ENCODE measurements around the gene DEXI.
"Not testable (repeated sequence)": the region's sequence is repeated elsewhere in the genome, so short reads cannot be mapped to it uniquely, and the experiment has no call there.

The DEXI gene

DNA sequence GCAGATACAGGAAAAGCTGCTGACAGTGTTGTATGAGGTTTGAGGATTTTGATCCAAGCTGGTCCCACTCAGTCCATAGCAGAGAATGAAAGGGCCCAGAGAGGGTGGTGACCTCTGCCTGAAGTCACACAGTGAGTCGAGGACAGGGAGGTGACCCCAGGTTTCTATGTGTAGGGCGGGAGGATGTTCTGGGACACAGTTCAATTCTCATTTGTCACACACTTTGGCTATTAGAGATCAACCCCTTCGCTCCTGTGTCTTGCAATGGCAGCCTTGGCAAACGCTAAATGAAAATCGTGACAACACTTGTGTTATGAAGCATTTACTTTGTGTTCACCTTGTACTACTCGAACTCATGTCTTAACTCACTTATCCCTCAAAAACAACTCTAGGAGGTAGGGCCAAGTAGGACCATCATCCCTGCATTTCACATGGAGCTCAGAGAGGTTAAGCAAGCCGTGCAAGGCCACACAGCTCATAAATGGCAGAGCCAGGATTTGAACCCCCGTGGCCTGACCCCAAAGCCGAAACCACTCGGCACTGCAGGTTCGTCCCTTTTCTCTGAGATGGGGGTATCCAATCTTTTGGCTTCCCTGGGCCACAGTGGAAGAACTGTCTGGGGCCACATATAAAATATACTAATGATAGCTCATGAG is 10.2 kb downstream of the DEXI start:
- Mint-ChIP-seq H3K4me1 (ENCODE audit: low read depth) (peaks cover 62% of the 10 kb centered on the region), H3K4me3 (no peak overlapping the region), H3K36me3 (ENCODE audit: low read depth) (peaks cover 94% of the 10 kb centered on the region), H3K9me3 (no peaks in the 10 kb centered on the region), H3K27me3 (no peaks in the 10 kb centered on the region), H3K27ac (no peak overlapping the region)
- DNase-seq: no peak

GRCh38 chr16:10931134-10931533 is 11.1 kb downstream of the DEXI start:
- no peak for DNase-seq
- peaks cover 93% of the 10 kb centered on the region for H3K36me3 Mint-ChIP-seq (ENCODE audit: low read depth)
- H3K4me1 Mint-ChIP-seq (ENCODE audit: low read depth): peaks cover 52% of the 10 kb centered on the region
- H3K27me3 Mint-ChIP-seq: no peaks in the 10 kb centered on the region
- no peak overlapping the region for H3K4me3 Mint-ChIP-seq
- H3K9me3 Mint-ChIP-seq: no peaks in the 10 kb centered on the region
- no peak overlapping the region for H3K27ac Mint-ChIP-seq

GRCh38 chr16:10930755-10931093 is 11.5 kb downstream of the DEXI start:
- Mint-ChIP-seq H3K4me3 (no peak overlapping the region), H3K36me3 (ENCODE audit: low read depth) (peaks cover 93% of the 10 kb centered on the region), H3K27me3 (no peaks in the 10 kb centered on the region), H3K4me1 (ENCODE audit: low read depth) (peaks cover 48% of the 10 kb centered on the region), H3K9me3 (no peaks in the 10 kb centered on the region), H3K27ac (no peak overlapping the region)
- DNase-seq: no peak

- peaks cover 42% of the 10 kb centered on the region for H3K4me1 Mint-ChIP-seq (ENCODE audit: low read depth)
These were observed 12.2 kb downstream of the DEXI start for GRCh38 chr16:10929853-10930754.

GRCh38 chr16:10929097-10929496 is 13.2 kb downstream of the DEXI start:
- peaks cover 92% of the 10 kb centered on the region for H3K36me3 Mint-ChIP-seq (ENCODE audit: low read depth)

More at GRCh38 chr16:10929853-10930754, 12.2 kb downstream of the DEXI start:
- Mint-ChIP-seq H3K36me3 (ENCODE audit: low read depth) (peaks cover 93% of the 10 kb centered on the region), H3K27ac (peak overlapping the region; percentile 66), H3K27me3 (no peaks in the 10 kb centered on the region), H3K4me3 (no peak overlapping the region), H3K9me3 (no peaks in the 10 kb centered on the region)
- no peak for DNase-seq

GRCh38 chr16:10927497-10928112 is 14.7 kb downstream of the DEXI start:
- Mint-ChIP-seq H3K36me3 (ENCODE audit: low read depth) (peaks cover 86% of the 10 kb centered on the region), H3K4me3 (no peak overlapping the region), H3K27ac (no peak overlapping the region), H3K9me3 (no peaks in the 10 kb centered on the region), H3K4me1 (ENCODE audit: low read depth) (peaks cover 19% of the 10 kb centered on the region), H3K27me3 (no peaks in the 10 kb centered on the region)
- DNase-seq: no peak

More at GRCh38 chr16:10929097-10929496, 13.2 kb downstream of the DEXI start:
- not testable (repeated sequence) for H3K27ac Mint-ChIP-seq, H3K9me3 Mint-ChIP-seq, H3K27me3 Mint-ChIP-seq, DNase-seq, H3K4me3 Mint-ChIP-seq
- peaks cover 33% of the 10 kb centered on the region for H3K4me1 Mint-ChIP-seq (ENCODE audit: low read depth)

GRCh38 chr16:10926867-10927266 is 15.4 kb downstream of the DEXI start:
- peaks cover 16% of the 10 kb centered on the region for H3K4me1 Mint-ChIP-seq (ENCODE audit: low read depth)
- H3K4me3 Mint-ChIP-seq: no peak overlapping the region
- no peak overlapping the region for H3K27ac Mint-ChIP-seq
- no peaks in the 10 kb centered on the region for H3K9me3 Mint-ChIP-seq
- H3K27me3 Mint-ChIP-seq: no peaks in the 10 kb centered on the region
- peaks cover 83% of the 10 kb centered on the region for H3K36me3 Mint-ChIP-seq (ENCODE audit: low read depth)
- no peak for DNase-seq

DNA sequence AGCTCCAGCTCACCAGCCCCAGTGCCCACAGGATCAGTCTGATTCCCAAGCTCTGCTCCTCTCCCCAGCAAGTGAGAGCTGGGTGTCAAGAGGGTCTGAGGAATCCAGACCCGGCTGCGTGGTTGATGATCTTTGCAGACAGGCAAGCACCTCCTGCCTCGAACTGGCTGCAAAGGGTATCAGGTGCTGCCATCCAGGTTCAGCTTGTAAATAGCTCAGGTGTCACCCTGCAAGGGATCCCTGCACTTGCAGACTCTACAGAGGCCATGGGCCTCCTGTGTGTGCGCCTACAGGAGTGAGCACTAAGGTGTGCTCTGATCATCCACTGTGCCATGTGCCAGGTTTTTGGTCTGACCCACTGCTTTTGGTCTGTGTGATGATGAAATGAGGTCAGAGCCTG is 16.2 kb downstream of the DEXI start:
- DNase-seq: no peak
- Mint-ChIP-seq H3K27ac (no peak overlapping the region), H3K4me1 (ENCODE audit: low read depth) (peaks cover 10% of the 10 kb centered on the region), H3K27me3 (no peaks in the 10 kb centered on the region), H3K9me3 (no peaks in the 10 kb centered on the region), H3K36me3 (ENCODE audit: low read depth) (peaks cover 76% of the 10 kb centered on the region), H3K4me3 (no peak overlapping the region)

DNA sequence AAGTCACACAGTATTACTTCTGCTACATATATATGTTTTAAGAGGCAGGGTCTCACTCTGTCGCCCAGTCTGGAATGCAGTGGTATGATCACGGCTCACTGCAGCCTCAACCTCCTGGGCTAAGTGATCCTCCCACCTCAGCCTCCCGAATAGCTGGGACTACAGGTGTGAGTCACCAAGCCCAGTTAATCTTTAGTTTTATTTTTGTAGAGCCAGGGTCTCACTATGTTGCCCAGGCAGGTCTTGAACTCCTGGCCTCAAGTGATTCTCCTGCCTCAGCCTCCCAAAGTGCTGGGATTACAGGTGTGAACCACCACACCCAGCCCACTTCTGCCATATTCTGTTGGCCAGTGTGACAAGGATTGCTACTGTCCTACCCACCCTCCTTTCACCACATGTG is 17.0 kb downstream of the DEXI start:
- H3K27ac Mint-ChIP-seq; H3K4me1 Mint-ChIP-seq (ENCODE audit: low read depth); H3K27me3 Mint-ChIP-seq; DNase-seq; H3K4me3 Mint-ChIP-seq; H3K9me3 Mint-ChIP-seq: not testable (repeated sequence)
- H3K36me3 Mint-ChIP-seq (ENCODE audit: low read depth): peaks cover 72% of the 10 kb centered on the region

DNA sequence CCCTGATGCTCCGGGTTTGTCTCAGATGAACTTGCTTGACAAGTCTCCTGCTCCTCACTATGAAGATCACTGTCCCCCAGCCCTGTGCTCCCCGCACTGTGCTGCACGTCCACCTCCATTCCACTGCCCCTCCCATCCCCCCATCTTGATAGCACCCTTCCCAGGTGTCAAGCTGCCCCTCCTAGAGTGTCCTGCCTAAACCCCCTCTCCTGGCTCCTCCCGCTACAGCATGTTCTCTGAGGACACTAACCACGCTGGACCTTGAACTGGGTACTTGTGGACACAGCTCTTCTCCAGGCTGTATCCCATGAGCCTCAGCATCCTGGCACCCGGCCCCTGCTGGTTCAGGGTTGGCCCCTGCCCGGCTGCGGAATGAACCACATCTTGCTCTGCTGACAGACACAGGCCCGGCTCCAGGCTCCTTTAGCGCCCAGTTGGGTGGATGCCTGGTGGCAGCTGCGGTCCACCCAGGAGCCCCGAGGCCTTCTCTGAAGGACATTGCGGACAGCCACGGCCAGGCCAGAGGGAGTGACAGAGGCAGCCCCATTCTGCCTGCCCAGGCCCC is 18.5 kb downstream of the DEXI start:
- peaks cover 56% of the 10 kb centered on the region for H3K36me3 Mint-ChIP-seq (ENCODE audit: low read depth)
- DNase-seq: no peak
- H3K9me3 Mint-ChIP-seq: no peaks in the 10 kb centered on the region
- no peak overlapping the region for H3K27ac Mint-ChIP-seq
- no peaks in the 10 kb centered on the region for H3K27me3 Mint-ChIP-seq
- H3K4me3 Mint-ChIP-seq: no peak overlapping the region
- H3K4me1 Mint-ChIP-seq (ENCODE audit: low read depth): peaks cover 2% of the 10 kb centered on the region

DNA sequence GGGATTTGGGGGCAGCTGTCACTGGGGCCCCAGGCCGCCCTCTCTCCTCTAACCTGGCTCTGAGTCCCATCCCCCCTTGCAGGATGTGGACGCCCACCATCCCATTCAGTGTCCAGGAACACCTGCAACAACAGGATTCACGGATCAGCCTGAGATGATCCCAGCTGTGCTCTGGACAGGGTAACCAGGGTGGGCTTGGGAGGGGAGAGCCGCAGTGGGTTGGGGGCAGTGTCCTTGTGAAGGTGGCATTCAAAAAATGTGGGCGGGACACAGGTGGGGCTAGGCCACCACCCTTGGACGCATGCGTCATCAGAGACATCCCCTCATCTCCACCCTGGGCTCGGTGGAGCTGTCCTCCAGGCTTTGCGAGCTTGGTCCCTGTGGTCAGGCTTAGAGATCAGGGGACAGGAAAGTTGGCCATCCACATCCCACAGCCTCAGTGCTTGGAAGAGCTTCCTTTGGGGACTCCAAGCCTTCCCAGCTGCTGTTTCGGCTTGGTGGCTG is 19.1 kb downstream of the DEXI start:
- Mint-ChIP-seq H3K27me3 (no peaks in the 10 kb centered on the region), H3K4me1 (ENCODE audit: low read depth) (peaks cover 5% of the 10 kb centered on the region), H3K4me3 (no peak overlapping the region), H3K9me3 (no peaks in the 10 kb centered on the region), H3K36me3 (ENCODE audit: low read depth) (peaks cover 51% of the 10 kb centered on the region), H3K27ac (no peak overlapping the region)
- DNase-seq: no peak

DNA sequence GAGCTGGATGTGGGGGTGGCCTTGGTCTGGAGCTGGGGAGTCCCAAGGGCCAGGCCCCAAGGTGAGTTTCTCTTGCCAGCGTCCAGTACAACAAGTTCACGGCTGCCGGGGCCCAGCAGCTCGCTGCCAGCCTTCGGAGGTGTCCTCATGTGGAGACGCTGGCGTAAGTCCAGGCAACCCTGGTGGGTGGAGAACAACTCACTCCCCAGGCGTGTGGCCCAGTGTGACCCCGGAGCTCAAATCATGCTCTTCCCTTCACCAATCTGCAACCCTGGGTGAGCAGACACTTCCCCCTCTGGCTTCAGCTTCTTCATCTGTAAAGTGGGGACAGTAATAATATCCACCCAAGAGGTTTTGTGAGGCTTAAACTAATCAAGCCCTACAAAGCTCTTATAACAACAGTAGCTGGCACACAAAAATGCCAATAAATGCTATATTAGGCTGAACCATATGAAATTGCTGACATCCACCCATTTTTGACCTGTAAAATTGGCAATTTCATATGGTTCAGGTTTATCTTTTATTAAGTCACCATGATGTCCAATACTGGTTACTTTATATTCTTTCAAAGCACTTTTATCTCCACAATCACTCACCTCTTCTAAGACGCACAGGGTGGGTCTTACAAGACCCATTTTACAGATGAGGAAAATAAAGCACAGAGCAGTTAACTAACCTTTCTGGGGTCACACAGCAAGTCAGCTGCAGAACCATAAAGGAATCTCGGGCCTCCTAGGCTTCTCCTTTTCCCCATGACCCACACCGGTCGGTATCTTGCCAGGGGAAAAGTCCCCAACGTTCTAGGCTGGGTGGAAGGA is 19.7 kb downstream of the DEXI start:
- Mint-ChIP-seq H3K4me3 (no peak overlapping the region), H3K36me3 (ENCODE audit: low read depth) (peaks cover 44% of the 10 kb centered on the region), H3K4me1 (ENCODE audit: low read depth) (peaks cover 6% of the 10 kb centered on the region), H3K9me3 (no peaks in the 10 kb centered on the region), H3K27me3 (no peaks in the 10 kb centered on the region), H3K27ac (no peak overlapping the region)
- no peak for DNase-seq

GRCh38 chr16:10921536-10922327 is 20.5 kb downstream of the DEXI start:
- H3K4me3 Mint-ChIP-seq: no peak overlapping the region
- H3K27ac Mint-ChIP-seq: no peak overlapping the region
- H3K36me3 Mint-ChIP-seq (ENCODE audit: low read depth): peaks cover 36% of the 10 kb centered on the region
- H3K4me1 Mint-ChIP-seq (ENCODE audit: low read depth): peaks cover 6% of the 10 kb centered on the region
- DNase-seq: no peak
- no peaks in the 10 kb centered on the region for H3K27me3 Mint-ChIP-seq
- no peaks in the 10 kb centered on the region for H3K9me3 Mint-ChIP-seq

Measured in activated T-cell treated with anti-CD3 and anti-CD28 coated beads, Interleukin-2, amount 50 U/mL, for 24 hours (primary cell).